Activated T-cell treated with anti-CD3 and anti-CD28 coated beads, Interleukin-2, amount 50 U/mL, for 4 hours (primary cell): ENCODE data around the gene NAPG. TPM values are rescaled to one million over a fixed set of nuclear protein-coding genes. Genes with fewer than 3 reads are reported as not detected.
A peak's percentile ranks its signal among the peaks of the same experiment; 100 is the strongest.
"Not testable (repeated sequence)": the region's sequence is repeated elsewhere in the genome, so short reads cannot be mapped to it uniquely, and the experiment has no call there.

ENCODE experiments used
- ATAC-seq, 2 donors: fragments of 200-7000 bp; cut with Tn5 transposase; one replicate each; pipeline ENCODE4 v1.10.0; 2021
- DNase-seq: peaks from one replicate; pipeline ENCODE4 v3.0.0-alpha.2; 2020
- H3K27me3 Mint-ChIP-seq: one replicate; pipeline ENCODE4 v1.8.0; 2021; ENCODE audit warnings: low read depth, mixed read lengths
- H3K36me3 Mint-ChIP-seq: one replicate; pipeline ENCODE4 v1.8.0; 2022; ENCODE audit warnings: mixed read lengths; ENCODE audit not compliant: insufficient read depth
- H3K4me1 Mint-ChIP-seq: one replicate; pipeline ENCODE4 v1.8.0; 2021; ENCODE audit warnings: low read depth, mixed read lengths
- H3K4me3 Mint-ChIP-seq: one replicate; pipeline ENCODE4 v1.8.0; 2021; ENCODE audit warnings: mild to moderate bottlenecking, moderate library complexity, mixed read lengths
- H3K9me3 Mint-ChIP-seq: one replicate; pipeline ENCODE4 v1.8.0; 2021; ENCODE audit warnings: mixed read lengths
- total RNA-seq, 3 donors: library from RNA; stranded (reverse); gene quantifications; one replicate each; pipeline ENCODE4 v1.2.1, GENCODE V29; 2021

The NAPG gene
- total RNA-seq, 3 donors from 2014 or later, result 28.8 to 29.6 (median 28.9) TPM

GRCh38 chr18:10522574-10522973 lies 3.3 kb upstream of the NAPG start:
- DNase-seq, result no peak
- no peaks in the 10 kb centered on the region for H3K36me3 Mint-ChIP-seq
- H3K4me1 Mint-ChIP-seq, result peaks cover 29% of the 10 kb centered on the region
- ATAC-seq, result no peak
- H3K9me3 Mint-ChIP-seq, result peaks cover under 1% of the 10 kb centered on the region
- H3K27me3 Mint-ChIP-seq, result peaks cover 18% of the 10 kb centered on the region
- no peak overlapping the region for H3K4me3 Mint-ChIP-seq

GRCh38 chr18:10523544-10523943 lies 2.3 kb upstream of the NAPG start:
- ATAC-seq (no peak), DNase-seq (no peak)
- H3K9me3 Mint-ChIP-seq, result no peaks in the 10 kb centered on the region
- no peak overlapping the region for H3K4me3 Mint-ChIP-seq
- no peaks in the 10 kb centered on the region for H3K36me3 Mint-ChIP-seq
- H3K27me3 Mint-ChIP-seq, result peaks cover 11% of the 10 kb centered on the region
- H3K4me1 Mint-ChIP-seq, result peaks cover 36% of the 10 kb centered on the region

- no peaks in the 10 kb centered on the region for H3K9me3 Mint-ChIP-seq
- H3K36me3 Mint-ChIP-seq, result peaks cover 1% of the 10 kb centered on the region
- ATAC-seq (no peak), DNase-seq (no peak)
- no peaks in the 10 kb centered on the region for H3K27me3 Mint-ChIP-seq
- H3K4me3 Mint-ChIP-seq, result peak overlapping the region; percentile 96
- peaks cover 46% of the 10 kb centered on the region for H3K4me1 Mint-ChIP-seq
These were observed 1.1 kb upstream of the NAPG start for GRCh38 chr18:10524507-10525370.

DNA sequence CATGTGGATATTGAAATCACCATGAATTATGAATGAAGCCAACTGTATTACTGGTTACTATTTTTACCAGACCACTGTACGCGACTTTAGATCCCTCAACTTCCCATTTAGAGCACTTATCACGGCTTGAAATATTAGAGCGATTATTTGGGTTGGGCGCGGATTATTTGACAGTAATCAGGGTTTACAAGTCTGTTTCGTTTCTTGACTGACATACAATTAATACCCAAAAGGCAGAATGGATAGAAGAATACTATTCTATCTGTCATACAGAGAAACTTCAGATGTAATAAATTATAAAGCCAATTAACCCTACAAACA lies 496 bp upstream of the NAPG start:
- H3K4me3 Mint-ChIP-seq, result peak overlapping the region; percentile 96
- H3K9me3 Mint-ChIP-seq, result no peaks in the 10 kb centered on the region
- peaks cover 48% of the 10 kb centered on the region for H3K4me1 Mint-ChIP-seq
- ATAC-seq (no peak), DNase-seq (no peak)
- H3K36me3 Mint-ChIP-seq, result peaks cover 1% of the 10 kb centered on the region
- no peaks in the 10 kb centered on the region for H3K27me3 Mint-ChIP-seq

GRCh38 chr18:10526561-10526949 lies 728 bp downstream of the NAPG start:
- DNase-seq, result no peak
- Mint-ChIP-seq H3K4me1 (peaks cover 55% of the 10 kb centered on the region), H3K27me3 (no peaks in the 10 kb centered on the region), H3K4me3 (peak overlapping the region; percentile 96), H3K9me3 (no peaks in the 10 kb centered on the region), H3K36me3 (peaks cover 1% of the 10 kb centered on the region)
- no peak for ATAC-seq

GRCh38 chr18:10528439-10528838 lies 2.6 kb downstream of the NAPG start:
- no peaks in the 10 kb centered on the region for H3K9me3 Mint-ChIP-seq
- peaks cover 3% of the 10 kb centered on the region for H3K36me3 Mint-ChIP-seq
- DNase-seq (no peak), ATAC-seq (no peak)
- H3K4me3 Mint-ChIP-seq, result peak overlapping the region; percentile 3
- H3K27me3 Mint-ChIP-seq, result no peaks in the 10 kb centered on the region
- H3K4me1 Mint-ChIP-seq, result peaks cover 56% of the 10 kb centered on the region

GRCh38 chr18:10530002-10530401 lies 4.2 kb downstream of the NAPG start:
- Mint-ChIP-seq H3K27me3 (no peaks in the 10 kb centered on the region), H3K36me3 (peaks cover 7% of the 10 kb centered on the region), H3K9me3 (no peaks in the 10 kb centered on the region), H3K4me1 (peaks cover 46% of the 10 kb centered on the region), H3K4me3 (peak overlapping the region; percentile 29)
- ATAC-seq (no peak), DNase-seq (no peak)

- peaks cover 39% of the 10 kb centered on the region for H3K4me1 Mint-ChIP-seq
- H3K9me3 Mint-ChIP-seq, result no peaks in the 10 kb centered on the region
- no peaks in the 10 kb centered on the region for H3K27me3 Mint-ChIP-seq
- DNase-seq (peak; percentile 29), ATAC-seq (peak; percentile 27 to 42)
- no peak overlapping the region for H3K4me3 Mint-ChIP-seq
- peaks cover 9% of the 10 kb centered on the region for H3K36me3 Mint-ChIP-seq
These were observed 5.0 kb downstream of the NAPG start for GRCh38 chr18:10530852-10531251.

DNA sequence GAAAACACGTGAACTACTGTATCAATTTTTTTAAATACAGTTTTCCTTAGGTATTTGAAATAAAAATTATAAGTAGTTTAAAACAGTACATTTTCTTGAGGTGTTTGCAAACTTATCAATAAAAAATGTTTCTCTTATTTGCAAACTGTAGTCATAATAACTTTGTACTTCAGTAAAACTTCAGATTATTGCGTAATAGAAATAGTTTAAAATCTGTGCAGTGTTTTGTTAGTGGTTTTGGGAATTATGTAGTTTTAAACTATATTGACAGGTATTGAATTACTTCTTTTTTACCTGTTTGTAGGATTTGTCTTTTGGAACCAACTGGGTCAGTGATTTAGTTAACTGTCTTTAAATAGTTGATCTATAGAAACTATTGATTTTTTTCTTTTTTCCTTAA lies 7.3 kb downstream of the NAPG start:
- no peaks in the 10 kb centered on the region for H3K9me3 Mint-ChIP-seq
- H3K4me3 Mint-ChIP-seq, result no peak overlapping the region
- ATAC-seq (no peak), DNase-seq (no peak)
- H3K36me3 Mint-ChIP-seq, result peaks cover 18% of the 10 kb centered on the region
- H3K27me3 Mint-ChIP-seq, result no peaks in the 10 kb centered on the region
- H3K4me1 Mint-ChIP-seq, result peaks cover 35% of the 10 kb centered on the region

DNA sequence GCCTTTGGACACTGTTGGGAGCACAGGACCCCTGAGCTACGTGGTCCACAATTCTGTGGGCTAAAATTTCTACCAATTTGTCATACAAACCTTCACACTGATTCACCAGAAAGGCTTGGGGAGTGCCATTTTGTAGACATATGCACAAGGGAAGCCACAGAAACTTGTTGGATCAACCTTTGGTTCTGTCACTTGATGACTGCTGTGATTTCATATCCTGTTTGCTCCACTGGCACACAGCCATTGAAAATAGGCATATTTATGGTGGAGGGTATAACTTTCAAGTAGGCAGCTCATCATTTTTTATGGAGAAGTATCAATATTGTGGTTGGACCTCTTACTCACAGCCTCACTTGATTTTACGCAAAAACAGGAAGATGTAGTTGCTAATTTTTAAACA lies 10.5 kb downstream of the NAPG start:
- ATAC-seq (no peak), DNase-seq (no peak)
- Mint-ChIP-seq H3K4me3 (no peak overlapping the region), H3K4me1 (peaks cover 8% of the 10 kb centered on the region), H3K27me3 (no peaks in the 10 kb centered on the region), H3K9me3 (no peaks in the 10 kb centered on the region), H3K36me3 (peaks cover 40% of the 10 kb centered on the region)

DNA sequence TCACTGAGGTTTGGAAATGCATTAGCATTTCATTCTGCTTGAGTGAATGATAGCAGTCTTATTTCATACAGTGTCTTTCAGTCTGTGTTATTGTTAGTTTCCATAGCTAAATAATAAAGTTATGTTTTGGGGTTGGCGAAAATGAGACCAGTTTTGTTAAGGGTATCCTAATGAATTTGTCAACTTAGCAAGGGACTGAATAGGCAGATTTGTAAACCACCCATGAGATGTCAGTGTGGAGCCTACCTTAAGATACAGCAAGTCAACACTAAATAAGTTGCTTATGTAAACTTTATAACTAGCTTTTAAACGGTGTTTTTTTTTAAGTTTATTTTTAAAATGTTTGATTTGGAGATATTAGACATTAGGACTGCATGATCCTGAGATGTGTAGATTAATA lies 11.9 kb downstream of the NAPG start:
- ATAC-seq (no peak), DNase-seq (no peak)
- Mint-ChIP-seq H3K27me3 (no peaks in the 10 kb centered on the region), H3K4me1 (peaks cover 8% of the 10 kb centered on the region), H3K4me3 (no peak overlapping the region), H3K9me3 (no peaks in the 10 kb centered on the region), H3K36me3 (peaks cover 49% of the 10 kb centered on the region)

- peaks cover 54% of the 10 kb centered on the region for H3K36me3 Mint-ChIP-seq
- H3K9me3 Mint-ChIP-seq, DNase-seq, H3K4me1 Mint-ChIP-seq, H3K4me3 Mint-ChIP-seq, H3K27me3 Mint-ChIP-seq, ATAC-seq: not testable (repeated sequence)
These were observed 13.3 kb downstream of the NAPG start for GRCh38 chr18:10539124-10539523.

GRCh38 chr18:10543277-10543676 lies 17.4 kb downstream of the NAPG start:
- H3K36me3 Mint-ChIP-seq, result peaks cover 55% of the 10 kb centered on the region
- no peaks in the 10 kb centered on the region for H3K9me3 Mint-ChIP-seq
- peaks cover 1% of the 10 kb centered on the region for H3K4me1 Mint-ChIP-seq
- DNase-seq (no peak), ATAC-seq (no peak)
- no peaks in the 10 kb centered on the region for H3K27me3 Mint-ChIP-seq
- H3K4me3 Mint-ChIP-seq, result no peak overlapping the region

GRCh38 chr18:10544093-10544748 lies 18.4 kb downstream of the NAPG start:
- H3K9me3 Mint-ChIP-seq, result no peaks in the 10 kb centered on the region
- ATAC-seq (no peak), DNase-seq (no peak)
- no peaks in the 10 kb centered on the region for H3K4me1 Mint-ChIP-seq
- H3K27me3 Mint-ChIP-seq, result no peaks in the 10 kb centered on the region
- no peak overlapping the region for H3K4me3 Mint-ChIP-seq
- peaks cover 47% of the 10 kb centered on the region for H3K36me3 Mint-ChIP-seq
